Amniotic epithelial cell (primary cell): Measurements from ENCODE around the gene DOCK9.

ENCODE experiments used
- DNase-seq: peaks from one replicate; pipeline ENCODE4 v3.0.0-alpha.2; 2010; ENCODE audit warnings: low read depth

DOCK9 gene

DNA sequence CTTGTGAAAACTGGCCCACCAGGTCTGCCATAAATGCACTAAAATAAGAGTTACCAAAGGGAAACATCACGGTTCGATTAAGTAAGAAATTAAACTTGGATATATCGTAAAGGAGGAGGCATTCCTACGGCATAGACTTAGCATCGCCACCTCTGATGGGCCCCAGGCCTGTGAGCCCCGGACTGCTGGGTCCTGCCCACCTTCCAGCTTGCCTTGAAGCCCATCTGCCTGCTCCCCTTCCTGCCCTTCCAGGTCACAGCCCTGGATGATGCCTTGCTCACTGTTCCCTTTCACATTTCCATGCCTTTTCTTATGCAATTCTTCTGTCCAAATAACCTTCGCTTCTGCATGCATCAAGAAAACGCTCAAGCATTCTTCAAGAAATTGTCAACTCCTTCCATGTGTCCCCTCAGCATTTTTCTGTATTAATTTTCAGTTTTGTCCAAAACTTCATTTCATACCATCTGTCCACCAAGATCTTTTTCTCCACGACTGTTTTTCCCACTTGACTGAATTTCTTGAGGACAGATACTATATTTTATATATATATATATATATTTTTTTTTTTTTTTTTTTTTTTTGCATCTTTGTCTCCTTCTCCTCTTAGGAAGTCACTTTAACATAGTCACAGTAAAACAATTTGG is 91.2 kb downstream of the DOCK9 start:
- DNase-seq = no peak

DNA sequence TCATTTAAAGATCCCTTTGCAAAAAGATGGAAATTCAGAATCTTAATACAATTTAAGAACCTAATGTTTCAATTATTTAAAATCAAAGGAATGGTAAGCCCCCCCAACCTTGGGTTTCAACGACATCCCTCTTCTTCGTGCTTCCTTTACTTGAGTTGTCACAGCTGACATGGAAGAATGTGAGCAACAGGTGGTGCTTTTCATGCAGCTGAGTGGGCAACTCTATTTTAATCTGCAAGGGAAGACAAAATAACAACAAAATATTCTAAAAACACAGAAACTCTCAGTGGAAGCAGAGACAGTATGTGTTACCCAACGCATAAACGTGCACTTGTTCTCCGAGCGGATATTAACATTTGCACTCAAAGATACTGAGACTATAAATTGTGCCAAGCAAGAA is 92.3 kb downstream of the DOCK9 start:
- no peak for DNase-seq

DNA sequence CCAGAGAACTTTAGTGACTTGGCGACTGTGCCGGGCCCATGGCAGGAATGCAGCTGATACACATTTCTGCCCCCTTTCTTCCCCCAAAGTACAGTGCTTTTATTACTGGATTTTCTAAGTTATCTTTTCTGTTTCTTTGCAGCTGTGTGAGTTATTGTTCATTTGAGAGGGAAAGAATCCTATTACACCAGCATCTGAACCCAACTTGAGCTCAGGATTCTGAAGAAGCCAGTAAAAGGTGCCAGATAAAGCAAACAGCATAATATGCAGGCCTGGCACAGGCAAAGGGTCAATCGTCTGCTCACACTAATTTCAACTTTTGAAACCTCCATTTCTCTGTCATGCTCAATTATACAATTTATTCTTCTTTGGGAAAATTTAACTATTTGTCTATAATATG is 93.9 kb downstream of the DOCK9 start:
- DNase-seq = no peak

DNA sequence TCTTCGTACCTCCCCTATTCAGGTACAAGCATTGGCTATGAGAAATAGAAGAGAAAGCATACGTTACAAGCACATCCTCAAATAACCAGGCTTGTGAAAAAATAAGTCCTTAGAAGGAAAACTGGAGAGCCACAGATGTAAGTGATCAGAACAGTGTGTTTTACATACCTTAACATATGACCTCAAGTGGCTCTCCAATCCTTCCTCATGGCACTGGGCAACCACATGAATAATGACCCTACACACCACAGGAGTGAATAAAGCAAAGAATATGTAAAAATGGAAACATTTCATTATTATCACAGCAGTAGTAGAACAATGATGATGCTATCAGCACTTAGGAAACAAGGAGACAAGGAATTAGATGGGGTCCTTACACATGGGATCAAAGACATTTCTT is 96.5 kb downstream of the DOCK9 start:
- DNase-seq = no peak

DNA sequence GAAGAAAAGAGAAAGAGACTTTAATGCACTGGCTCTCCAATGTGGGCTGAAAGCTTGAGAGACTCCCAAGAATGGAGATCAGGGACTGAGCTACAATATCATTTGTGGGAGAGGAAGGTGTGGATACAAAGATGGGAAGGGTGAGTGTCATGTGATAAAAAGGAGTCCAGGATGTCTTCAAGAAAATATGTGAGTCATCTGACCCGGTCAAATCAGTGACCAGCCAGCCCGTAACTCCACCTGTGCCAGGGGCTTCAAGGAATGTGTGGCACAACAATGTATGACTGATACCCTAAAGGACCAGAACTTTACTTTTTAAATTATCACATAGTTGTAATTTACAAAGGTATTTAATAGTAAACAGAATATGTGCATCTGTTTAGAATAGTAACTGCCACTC is 97.2 kb downstream of the DOCK9 start:
- DNase-seq = no peak

DNA sequence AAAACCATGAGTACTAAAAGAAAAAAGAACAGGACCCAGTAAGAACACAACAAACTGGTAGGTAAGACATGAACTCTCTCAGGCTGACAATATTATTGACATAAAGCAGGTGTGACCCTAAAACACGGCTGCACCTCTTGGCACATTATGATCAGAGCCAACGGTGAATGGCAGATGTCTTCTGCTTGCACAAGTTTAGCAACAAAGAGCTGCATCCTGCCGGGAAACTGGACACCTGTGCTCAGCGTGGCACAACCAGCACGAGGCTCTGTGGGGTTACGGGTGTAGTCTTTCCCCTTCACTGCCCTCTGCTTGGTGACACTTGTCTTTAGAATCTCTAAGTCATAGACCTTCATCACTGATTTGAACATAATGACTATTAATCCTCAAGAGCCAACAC is 97.9 kb downstream of the DOCK9 start:
- DNase-seq = no peak

DNA sequence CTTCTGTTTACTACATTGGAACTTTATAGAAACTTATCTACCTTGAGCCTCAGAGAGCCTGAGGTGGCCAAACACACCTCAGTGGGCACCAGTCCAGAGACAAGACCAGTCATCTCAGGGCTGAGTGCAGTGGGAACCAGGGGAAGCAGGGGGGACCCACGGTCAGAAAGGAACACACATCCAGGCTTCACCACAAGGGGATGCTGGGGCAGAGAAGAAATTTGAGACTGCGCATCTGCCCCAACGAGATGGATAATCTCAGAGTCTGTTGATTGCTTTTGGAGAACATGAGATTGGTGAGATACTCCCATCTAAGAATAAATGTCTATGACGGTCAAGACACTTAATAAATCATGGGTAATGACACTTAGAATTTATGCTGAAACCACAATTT is 98.7 kb downstream of the DOCK9 start:
- DNase-seq = no peak

DNA sequence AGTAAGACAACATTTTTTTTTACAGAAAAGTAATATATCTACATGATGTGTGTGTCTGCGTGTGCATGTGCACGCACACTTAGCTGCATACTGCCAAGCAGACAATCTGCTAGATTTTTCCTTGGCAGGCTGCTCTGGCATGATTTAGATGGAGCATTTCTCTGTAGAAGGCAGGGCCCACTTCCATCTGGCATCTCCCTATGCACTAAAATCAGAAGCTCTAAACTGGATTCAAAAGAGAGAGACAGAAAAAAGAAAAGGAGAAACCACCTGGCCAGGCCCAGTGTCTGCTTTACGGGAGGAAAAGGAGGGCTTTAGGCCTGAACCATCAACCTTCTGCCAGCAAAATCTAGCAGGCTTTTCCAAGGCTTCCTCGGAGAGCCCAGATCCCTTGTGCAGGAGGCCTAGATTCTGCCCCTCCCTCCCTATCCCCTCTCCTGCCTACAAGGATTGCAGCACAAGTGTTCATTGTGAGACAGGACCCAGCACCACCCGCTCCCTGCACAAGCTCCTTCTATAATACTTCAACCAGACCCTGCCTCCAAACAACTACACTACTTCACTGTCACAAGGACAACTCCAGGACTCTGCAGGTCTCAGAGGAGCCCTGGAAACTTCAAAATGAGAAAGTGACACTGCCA is 99.3 kb downstream of the DOCK9 start:
- no peak for DNase-seq

DNA sequence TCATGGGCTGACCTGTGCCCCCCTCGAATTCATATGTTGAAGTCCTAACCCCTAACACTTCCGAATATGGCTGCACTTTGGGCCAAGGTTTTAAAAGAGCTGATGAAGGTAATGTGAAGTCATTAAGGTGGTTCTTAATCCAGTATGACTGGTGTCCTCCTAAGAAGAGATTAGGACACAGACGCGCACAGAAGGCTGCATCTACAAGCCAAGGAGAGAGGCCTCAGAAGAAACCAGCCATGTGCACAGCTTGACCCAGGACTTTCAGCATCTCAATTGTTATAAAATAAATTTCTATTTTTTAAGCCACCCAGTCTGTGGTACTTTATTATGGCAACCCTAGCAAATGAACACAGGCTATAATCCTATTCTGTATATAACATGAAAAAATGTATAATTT is 99.9 kb downstream of the DOCK9 start:
- no peak for DNase-seq

DNA sequence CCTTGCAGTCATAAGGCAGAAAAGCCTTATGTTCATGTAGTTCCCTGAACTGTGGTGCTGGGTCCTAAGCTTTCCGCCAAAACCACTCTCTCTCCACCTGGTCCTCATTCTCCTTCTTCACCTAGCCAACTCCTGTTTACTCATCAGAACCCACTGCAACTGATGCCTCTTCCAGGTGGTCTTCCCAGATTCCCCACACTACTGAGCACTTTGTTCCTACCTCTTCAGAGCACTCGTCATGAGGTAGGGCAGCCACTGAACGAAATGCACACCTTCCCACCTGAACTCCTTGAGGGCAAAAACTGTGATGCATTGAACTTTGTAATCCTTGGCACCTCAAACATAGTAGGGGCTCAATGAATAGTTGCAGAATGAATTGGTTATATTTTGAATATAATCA is 100.4 kb downstream of the DOCK9 start:
- DNase-seq = no peak

DNA sequence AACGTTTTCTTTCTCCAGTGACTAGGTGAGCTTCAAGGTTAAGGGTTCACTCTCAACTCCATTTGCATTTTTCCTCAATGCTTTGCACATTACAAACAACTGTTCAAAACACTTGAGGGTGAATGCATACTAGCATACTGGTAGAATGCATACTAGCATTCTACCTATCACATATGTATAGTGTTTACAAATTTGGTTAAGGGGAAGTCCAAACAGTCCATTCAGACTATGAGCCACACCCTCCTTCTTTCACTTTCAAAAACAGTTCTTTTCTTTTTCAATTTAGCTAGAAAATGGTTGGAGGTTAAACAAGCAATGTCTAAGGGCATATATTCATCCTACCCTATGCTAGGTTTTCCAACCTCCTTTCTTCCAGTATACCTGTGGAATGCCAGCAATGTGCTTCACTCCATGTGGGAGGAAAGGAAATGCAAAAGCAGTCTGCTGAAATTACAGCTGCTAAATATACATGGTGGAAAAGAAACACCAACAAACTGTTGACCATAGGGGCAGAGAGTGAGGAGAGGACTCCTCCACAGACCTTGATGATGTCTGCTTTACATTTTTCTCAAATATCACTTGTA is 102.6 kb downstream of the DOCK9 start:
- DNase-seq = no peak

DNA sequence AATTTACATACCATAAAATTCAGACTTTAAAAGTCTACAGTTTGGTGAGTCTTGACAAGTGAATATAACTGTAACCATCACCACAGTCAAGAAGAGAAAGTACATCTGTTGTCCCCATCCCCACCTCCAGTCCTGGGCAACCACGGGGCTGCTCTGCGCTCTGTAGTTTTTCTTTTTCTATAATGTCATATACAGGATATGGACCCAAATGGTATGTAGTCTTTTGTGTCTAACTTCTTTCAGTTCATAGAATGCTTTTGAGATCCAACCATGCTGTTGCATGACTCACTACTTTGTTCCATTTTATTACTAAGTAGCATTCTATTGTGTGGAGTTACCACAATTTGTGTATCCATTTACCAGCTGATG is 103.9 kb downstream of the DOCK9 start:
- DNase-seq = no peak

DNA sequence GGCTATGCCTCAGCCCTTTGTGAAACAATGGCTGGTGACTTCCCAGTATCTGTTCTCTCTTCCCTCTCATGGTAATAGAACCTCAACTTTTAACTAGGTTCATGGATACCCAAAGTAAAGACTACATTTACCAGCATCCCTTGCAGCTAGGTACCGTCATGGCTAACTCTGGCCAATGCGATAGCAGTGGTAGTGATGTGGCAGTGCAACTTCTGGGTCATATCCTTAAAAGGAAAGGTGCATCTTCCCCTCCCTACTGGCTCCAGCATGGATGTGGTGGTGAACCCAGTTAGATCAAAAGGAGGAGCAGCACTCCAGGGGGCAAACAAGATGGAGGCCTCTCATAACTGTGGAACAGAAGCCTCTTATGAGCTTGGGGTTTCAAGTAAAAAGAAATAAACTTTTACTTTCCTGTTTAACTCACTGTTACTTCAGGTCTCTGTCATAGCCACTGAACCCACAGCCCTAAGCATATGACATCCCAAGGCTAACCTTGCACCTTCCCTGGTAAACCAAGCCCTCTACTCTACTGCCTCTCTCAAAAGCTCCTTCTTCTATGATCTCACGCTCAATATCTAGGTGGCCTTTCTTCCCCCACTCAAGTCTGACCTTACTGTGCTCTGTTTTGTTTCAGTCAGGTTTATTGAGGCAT is 104.4 kb downstream of the DOCK9 start:
- DNase-seq = no peak

DNA sequence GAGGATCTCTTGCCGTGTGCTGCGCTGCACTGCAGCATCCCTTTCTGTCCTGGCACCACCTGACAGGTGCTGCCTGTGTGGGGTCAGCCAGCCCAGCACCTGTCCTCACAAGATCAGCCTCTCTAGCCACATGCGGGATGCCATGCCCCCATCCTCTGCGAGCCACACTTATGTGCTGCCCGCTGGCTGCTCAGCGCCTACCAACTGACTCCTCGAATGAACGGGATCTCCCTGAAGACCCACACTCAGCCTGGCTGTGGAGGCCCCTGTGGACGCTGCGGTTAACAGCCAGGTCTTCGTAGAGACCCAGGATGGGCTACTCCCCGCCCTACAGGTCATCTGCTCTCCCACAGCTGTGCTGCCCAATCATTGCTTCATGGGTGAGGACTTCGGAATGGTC is 106.1 kb downstream of the DOCK9 start:
- DNase-seq = no peak

DNA sequence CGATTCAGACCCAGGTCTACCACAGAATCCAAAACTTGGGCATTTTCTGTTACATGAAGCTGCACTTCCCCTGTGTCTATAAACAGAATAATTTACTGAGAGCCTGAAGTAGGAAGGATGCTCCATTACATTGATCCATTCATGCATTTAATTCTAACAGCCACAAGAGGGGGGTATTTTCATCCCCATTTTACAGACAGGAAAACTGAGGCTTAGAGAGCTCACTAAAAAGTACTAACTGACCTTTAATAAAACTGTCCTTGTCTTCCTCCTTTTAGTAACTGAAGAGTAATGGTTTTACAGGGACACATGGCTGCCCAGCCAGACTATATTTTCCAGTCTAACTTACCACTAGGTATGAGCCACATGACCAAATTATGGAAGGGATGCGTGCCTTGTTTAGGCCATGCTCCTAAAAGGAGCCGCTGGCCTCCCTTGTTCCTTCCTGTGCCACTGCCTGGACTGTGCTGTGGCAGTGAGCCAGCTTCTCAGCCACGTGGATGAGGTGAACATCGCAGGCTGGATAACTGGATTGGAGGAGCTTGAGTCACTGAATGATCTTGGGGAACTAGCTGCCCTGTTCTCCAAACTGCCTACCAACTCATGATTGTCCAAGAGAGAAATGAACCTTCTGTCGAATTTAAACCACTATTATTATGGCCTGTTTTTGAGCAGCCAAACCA is 108.3 kb downstream of the DOCK9 start:
- peak; percentile 24 for DNase-seq

DNA sequence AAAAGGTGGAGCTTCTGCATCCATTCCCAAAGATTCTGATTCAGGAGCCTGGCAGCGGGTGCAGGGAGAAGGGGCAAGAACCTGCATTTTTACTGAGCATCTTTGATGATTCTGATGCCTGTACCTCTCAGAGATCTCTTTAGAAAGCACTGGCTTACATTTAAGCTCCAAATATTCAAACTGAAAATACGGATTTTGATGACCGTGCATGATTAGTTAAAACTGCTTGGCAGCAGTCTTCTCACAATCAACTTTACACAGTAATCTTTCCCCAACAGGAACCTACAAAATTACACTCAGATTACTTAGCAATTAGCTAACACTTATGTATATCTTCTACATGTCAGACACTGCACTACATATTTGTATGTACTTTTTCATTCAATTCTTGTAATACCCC is 108.9 kb downstream of the DOCK9 start:
- DNase-seq = no peak

DNA sequence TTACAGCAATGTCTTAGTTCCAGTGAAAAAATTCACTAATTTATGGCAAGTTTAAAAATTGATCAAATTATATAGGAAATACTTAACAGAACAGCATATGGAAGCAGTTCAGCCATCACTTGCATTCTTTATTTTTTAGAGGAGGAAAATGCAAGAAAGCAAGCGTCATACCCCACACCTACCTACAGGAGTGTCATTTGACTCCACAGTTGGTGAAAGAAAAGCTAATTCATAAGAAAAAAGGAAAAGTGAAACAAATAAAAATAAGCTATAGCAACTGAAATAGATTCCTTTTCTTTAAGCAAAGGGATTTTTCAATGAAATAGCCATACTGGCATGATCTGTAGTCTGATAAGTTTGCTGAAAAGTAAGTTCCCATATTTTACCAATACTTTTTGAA is 111.0 kb downstream of the DOCK9 start:
- DNase-seq = no peak

DNA sequence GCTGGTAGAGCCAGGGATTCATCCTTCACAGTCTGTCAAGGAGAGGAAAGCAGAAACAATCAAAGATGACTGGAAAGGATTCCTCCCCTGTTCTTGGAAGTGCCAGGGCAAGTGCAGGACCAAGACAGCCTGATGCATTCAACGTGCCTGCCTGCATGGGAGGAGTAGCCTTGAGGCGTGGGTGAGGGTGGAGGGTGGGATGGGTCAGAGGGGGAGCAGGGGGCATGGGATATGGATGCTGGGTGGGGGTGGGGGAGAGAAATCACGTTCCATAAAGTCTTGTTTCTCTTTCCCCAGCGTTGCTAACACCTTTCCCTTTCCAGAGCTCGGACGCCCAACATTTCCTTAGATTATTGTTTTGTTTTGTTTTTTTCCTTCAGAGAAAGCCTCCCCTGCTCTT is 117.4 kb downstream of the DOCK9 start:
- DNase-seq = no peak

DNA sequence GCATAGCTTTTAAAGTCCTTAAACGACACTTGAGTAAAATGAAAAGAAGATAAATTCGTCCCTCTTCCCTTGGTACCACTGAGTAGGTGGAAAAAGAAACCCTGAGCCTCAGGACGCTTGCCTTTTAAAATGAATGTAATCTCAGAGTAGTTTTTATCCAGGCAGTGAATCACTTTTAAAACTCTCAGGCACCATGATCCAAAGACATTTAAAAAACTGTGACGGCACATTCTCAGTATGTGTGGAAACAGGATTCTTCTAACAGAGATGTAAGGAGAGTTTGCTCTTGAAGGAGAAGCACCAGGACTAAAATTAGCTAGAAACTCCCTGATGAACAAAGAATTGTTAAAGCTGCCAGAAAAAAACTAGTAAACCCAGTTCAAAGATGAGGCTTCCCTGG is 119.7 kb downstream of the DOCK9 start:
- DNase-seq = peak; percentile 78

DNA sequence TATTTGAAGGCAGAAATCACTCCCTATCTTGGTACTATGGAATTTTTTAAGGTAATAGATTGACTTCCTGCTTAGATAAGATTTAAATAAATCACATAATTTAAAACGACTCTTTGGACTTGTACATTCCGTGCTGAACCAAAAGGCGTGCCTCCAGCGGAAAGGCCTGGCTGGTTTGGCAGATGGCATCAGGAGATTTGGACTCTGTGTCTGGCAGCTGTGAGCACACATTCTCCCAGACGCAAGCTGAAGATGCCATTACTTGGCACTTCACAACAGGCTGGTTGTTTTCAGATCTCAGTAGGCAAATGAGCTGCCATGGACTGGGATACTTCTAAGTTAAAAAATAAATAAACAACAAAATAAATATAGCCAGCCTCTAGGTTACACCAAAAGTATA is 120.9 kb downstream of the DOCK9 start:
- peak; percentile 73 for DNase-seq

DNA sequence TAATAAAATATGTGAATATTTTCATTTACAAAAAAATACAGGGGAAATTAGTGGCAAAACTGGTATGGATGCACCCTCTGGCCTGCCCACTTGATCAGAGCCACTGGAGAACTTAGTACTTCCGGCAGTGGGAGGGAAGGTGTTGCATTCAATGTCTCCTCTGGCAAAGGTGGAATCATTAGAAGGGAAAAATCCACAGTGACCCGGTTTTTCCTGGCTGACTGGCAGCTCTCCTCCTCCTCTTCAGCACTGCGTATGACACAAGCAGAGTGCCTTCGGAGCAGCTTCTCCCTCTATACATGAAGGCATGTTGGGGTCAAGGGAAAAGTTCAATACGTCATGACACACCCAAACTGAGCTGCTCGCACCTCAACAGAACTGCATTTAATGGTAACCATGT is 123.4 kb downstream of the DOCK9 start:
- no peak for DNase-seq

DNA sequence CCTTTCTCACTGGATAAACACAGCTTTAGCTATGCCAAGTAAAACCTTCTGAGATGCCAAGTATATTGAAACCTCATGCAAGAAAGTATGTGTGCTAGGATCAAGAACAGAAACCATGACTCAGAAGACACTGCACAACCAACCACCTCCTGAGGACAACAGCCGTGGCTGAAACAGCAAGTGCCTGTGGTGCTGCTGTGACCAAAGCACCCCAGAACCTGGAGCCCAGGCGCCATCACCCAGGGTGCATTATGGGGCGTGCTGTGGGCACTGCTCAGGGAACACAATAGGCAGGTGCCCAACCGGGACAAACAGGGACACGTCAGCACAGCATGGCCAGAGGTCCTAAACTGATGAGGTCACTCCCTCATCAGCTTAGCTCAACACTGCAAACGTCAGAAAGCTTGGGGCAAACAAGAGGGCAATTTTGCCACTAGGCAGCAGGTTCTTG is 124.1 kb downstream of the DOCK9 start:
- DNase-seq = peak; percentile 72

DNA sequence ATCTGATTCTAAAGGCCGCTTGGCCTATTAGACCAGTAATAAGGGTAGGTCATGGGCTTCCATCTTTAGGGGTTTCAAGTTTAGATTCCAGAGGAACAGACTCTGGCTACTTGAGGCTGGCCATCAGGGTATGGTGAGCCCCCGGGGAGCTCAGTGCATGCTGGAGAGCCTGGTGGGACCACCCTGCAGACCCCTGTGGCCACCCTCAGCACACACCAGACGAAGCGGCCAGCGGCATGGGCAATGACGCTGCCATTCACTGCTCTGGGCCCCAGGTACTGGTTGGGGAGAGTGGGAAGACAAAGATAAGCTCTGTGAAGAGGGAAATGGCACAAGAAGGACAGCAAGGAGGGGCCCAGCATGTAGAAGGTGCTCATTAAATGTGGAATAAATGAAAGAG is 126.6 kb downstream of the DOCK9 start:
- DNase-seq = no peak
